HEK293 (cell line): ENCODE data around the gene DGCR2.
"Not testable (repeated sequence)": the region's sequence is repeated elsewhere in the genome, so short reads cannot be mapped to it uniquely, and the experiment has no call there.

Experiments used
- CTCF ChIA-PET: fragments of 350-600 bp; formaldehyde crosslinking; extraction: SDS; loops from one replicate; lab custom pipeline; 2021; ENCODE audit warnings: antibody characterized with exemption; lab: Yijun Ruan, JAX
- POLR2A ChIA-PET: fragments of 300-600 bp; formaldehyde crosslinking; extraction: SDS; loops from one replicate; lab custom pipeline; 2020; ENCODE audit warnings: antibody characterized with exemption, inconsistent platforms; lab: Yijun Ruan, JAX
- H3K27ac ChIP-seq: fragments of 200-500 bp; sonication (Bioruptor generic); 2 replicates; pipeline ENCODE4 v1.5.1; 2014; ENCODE audit warnings: low read depth, low read length, control low read depth, inconsistent platforms; ENCODE audit errors: extremely low read depth
- H3K36me3 ChIP-seq, 2 experiments: fragments of 200-500 bp in 1 of 2; sonication (Bioruptor generic) in 1 of 2; 1 replicate in 1 of 2; 2 replicates in 1 of 2; pipeline ENCODE4 v1.5.1; 2014 to 2017; ENCODE audit warnings: inconsistent platforms in 2 of 2, low read length in 2 of 2; ENCODE audit not compliant: control insufficient read depth in 2 of 2, insufficient read depth in 1 of 2
- H3K4me1 ChIP-seq: fragments of 200-500 bp; sonication (Bioruptor generic); 2 replicates; pipeline ENCODE4 v1.5.1; 2014; ENCODE audit warnings: mild to moderate bottlenecking, low read length, inconsistent platforms; ENCODE audit not compliant: control insufficient read depth, insufficient read depth
- H3K4me3 ChIP-seq: 2 replicates; pipeline ENCODE4 v1.5.1; 2011; ENCODE audit warnings: low read depth, mild to moderate bottlenecking, control low read depth, low read length, moderate library complexity
- H3K9me3 ChIP-seq: fragments of 200-500 bp; sonication (Bioruptor generic); 2 replicates; pipeline ENCODE4 v1.5.1; 2014; ENCODE audit warnings: low read depth, low read length, inconsistent platforms; ENCODE audit not compliant: control insufficient read depth, insufficient read depth
- BCL6B ChIP-seq: fragments of 450-650 bp; formaldehyde crosslinking; IDR thresholded peaks from 2 replicates; pipeline ENCODE4 v1.5.1; 2017; ENCODE audit warnings: missing biosample characterization, missing genetic modification characterization
- CTCF ChIP-seq: fragments of 450-650 bp; formaldehyde crosslinking; IDR thresholded peaks from 2 replicates; pipeline ENCODE4 v1.5.1; 2016; ENCODE audit warnings: missing biosample characterization, missing genetic modification characterization
- SP3 ChIP-seq: fragments of 450-650 bp; formaldehyde crosslinking; IDR thresholded peaks from 2 replicates; pipeline ENCODE4 v1.5.1; 2016; ENCODE audit warnings: missing biosample characterization, missing genetic modification characterization
- ZFHX2 ChIP-seq: fragments of 450-650 bp; formaldehyde crosslinking; conservative IDR thresholded peaks from 2 replicates; pipeline ENCODE4 v1.5.1; 2016; ENCODE audit warnings: missing biosample characterization, missing genetic modification characterization
- ZFP37 ChIP-seq: fragments of 450-650 bp; formaldehyde crosslinking; IDR thresholded peaks from 2 replicates; pipeline ENCODE4 v1.5.1; 2016; ENCODE audit warnings: missing biosample characterization, missing genetic modification characterization
- ZIC2 ChIP-seq: fragments of 450-650 bp; formaldehyde crosslinking; IDR thresholded peaks from 2 replicates; pipeline ENCODE4 v1.5.1; 2016; ENCODE audit warnings: missing biosample characterization, missing genetic modification characterization
- ZNF214 ChIP-seq: fragments of 450-650 bp; formaldehyde crosslinking; IDR thresholded peaks from 2 replicates; pipeline ENCODE4 v1.5.1; 2017; ENCODE audit warnings: missing biosample characterization, mild to moderate bottlenecking, missing genetic modification characterization, borderline replicate concordance
- ZNF266 ChIP-seq: fragments of 450-650 bp; formaldehyde crosslinking; IDR thresholded peaks from 2 replicates; pipeline ENCODE4 v1.5.1; 2016; ENCODE audit warnings: missing biosample characterization, missing genetic modification characterization, low read depth
- ZNF398 ChIP-seq: fragments of 450-650 bp; formaldehyde crosslinking; IDR thresholded peaks from 2 replicates; pipeline ENCODE4 v1.5.1; 2017; ENCODE audit warnings: missing biosample characterization, missing genetic modification characterization
- ZNF510 ChIP-seq: fragments of 450-650 bp; formaldehyde crosslinking; IDR thresholded peaks from 2 replicates; pipeline ENCODE4 v1.5.1; 2018; ENCODE audit warnings: mild to moderate bottlenecking, missing genetic modification characterization, missing biosample characterization; ENCODE audit not compliant: insufficient replicate concordance
- ZNF521 ChIP-seq: fragments of 450-650 bp; formaldehyde crosslinking; IDR thresholded peaks from 2 replicates; pipeline ENCODE4 v1.5.1; 2017; ENCODE audit warnings: missing biosample characterization, mild to moderate bottlenecking, missing genetic modification characterization
- ZNF549 ChIP-seq: fragments of 450-650 bp; IDR thresholded peaks from 2 replicates; pipeline ENCODE4 v1.5.1; 2018; ENCODE audit warnings: missing biosample characterization, missing genetic modification characterization, mild to moderate bottlenecking, inconsistent platforms, moderate library complexity
- ZNF585B ChIP-seq: fragments of 450-650 bp; formaldehyde crosslinking; IDR thresholded peaks from 2 replicates; pipeline ENCODE4 v1.5.1; 2016; ENCODE audit warnings: missing biosample characterization, missing genetic modification characterization
- ZNF654 ChIP-seq: fragments of 450-650 bp; formaldehyde crosslinking; IDR thresholded peaks from 2 replicates; pipeline ENCODE4 v1.5.1; 2016; ENCODE audit warnings: low read depth, missing biosample characterization, missing genetic modification characterization
- ZNF704 ChIP-seq: fragments of 450-650 bp; formaldehyde crosslinking; IDR thresholded peaks from 2 replicates; pipeline ENCODE4 v1.5.1; 2016; ENCODE audit warnings: missing biosample characterization, missing genetic modification characterization

Gene DGCR2

GRCh38 chr22:19086417-19086816, 35.8 kb downstream of the DGCR2 start:
- H3K36me3 ChIP-seq, result peaks cover 5 to 33% of the 10 kb centered on the region in 2 experiments
- H3K27ac ChIP-seq, result no peak overlapping the region
- no peak overlapping the region for H3K4me3 ChIP-seq
- H3K9me3 ChIP-seq, result no peaks in the 10 kb centered on the region
- peaks cover 5% of the 10 kb centered on the region for H3K4me1 ChIP-seq
- TF ChIP-seq ZNF521 (tag by site-specific recombination) (no peak), BCL6B (tag by site-specific recombination) (no peak), SP3 (tag by site-specific recombination) (no peak), ZNF704 (tag by site-specific recombination) (no peak), ZNF398 (no peak), ZNF585B (no peak), ZNF266 (tag by site-specific recombination) (no peak), ZNF214 (tag by site-specific recombination) (no peak), ZIC2 (no peak), ZFP37 (tag by site-specific recombination) (no peak)
- ChIA-PET CTCF (interaction anchor here (0.7 to 2.1 kb wide), 3 partner anchors 10 to 42 kb away, joined by 3 to 7 read pairs (median 4); no protein-coding TSS in a partner anchor), POLR2A (no interaction called here)

- CTCF ChIA-PET, result interaction anchor here (0.5 to 2.1 kb wide), 10 partner anchors 8 to 331 kb away, joined by 3 to 7 read pairs (median 4); no protein-coding TSS in a partner anchor
- no peak for TF ChIP-seq ZNF549
- TF ChIP-seq ZFHX2 (tag by site-specific recombination), result peak; percentile 41; the same call in 1 of the 2 replicates
- TF ChIP-seq ZNF510, result no peak
- no peak for TF ChIP-seq ZNF266 (tag by site-specific recombination)
- peak; percentile 49; the same call in 1 of the 2 replicates for TF ChIP-seq CTCF (tag by site-specific recombination)
- TF ChIP-seq ZNF654 (tag by site-specific recombination), result peak; percentile 23
- TF ChIP-seq, all 188 proteins: peak for 3
- peaks cover 5% of the 10 kb centered on the region for H3K4me1 ChIP-seq
- no peaks in the 10 kb centered on the region for H3K9me3 ChIP-seq
- H3K4me3 ChIP-seq, result no peak overlapping the region
- POLR2A ChIA-PET, result interaction anchor here (0.6 kb wide), 1 partner anchor 129 kb away, joined by 5 read pairs; no protein-coding TSS in a partner anchor
- peaks cover 5 to 44% of the 10 kb centered on the region in 2 experiments for H3K36me3 ChIP-seq
- no peak overlapping the region for H3K27ac ChIP-seq
Measured at GRCh38 chr22:19085233-19085718, 36.9 kb downstream of the DGCR2 start.

GRCh38 chr22:19084586-19084985, 37.6 kb downstream of the DGCR2 start:
- H3K36me3 ChIP-seq, result peaks cover 5 to 49% of the 10 kb centered on the region in 2 experiments
- POLR2A ChIA-PET, H3K9me3 ChIP-seq, H3K4me3 ChIP-seq, H3K4me1 ChIP-seq, H3K27ac ChIP-seq: not testable (repeated sequence)
- CTCF ChIA-PET, result interaction anchor here (0.5 to 2.1 kb wide), 6 partner anchors 8 to 65 kb away, joined by 3 to 7 read pairs (median 4); no protein-coding TSS in a partner anchor

- H3K4me1 ChIP-seq, CTCF ChIA-PET, POLR2A ChIA-PET, H3K9me3 ChIP-seq, H3K27ac ChIP-seq, H3K4me3 ChIP-seq: not testable (repeated sequence)
- peaks cover 5 to 48% of the 10 kb centered on the region in 2 experiments for H3K36me3 ChIP-seq
Measured at GRCh38 chr22:19084126-19084525, 38.1 kb downstream of the DGCR2 start.
